Fibroblast of lung (primary cell): ENCODE measurements around the gene GPC6. TPM values are rescaled to one million over a fixed set of nuclear protein-coding genes. Genes with fewer than 3 reads are reported as not detected.

Experiments
- DNase-seq, 2 donors: peaks; one replicate each; pipeline versions ENCODE4 v3.0.0 to v3.0.0-alpha.2; 2010; ENCODE audit warnings: low read depth in 2 of 2
- H2AFZ ChIP-seq: 2 replicates; pipeline ENCODE4 v1.5.1; 2012; ENCODE audit warnings: low read length, control low read depth, inconsistent platforms
- H3K27ac ChIP-seq: 2 replicates; pipeline ENCODE4 v1.5.1; 2011; ENCODE audit warnings: low read length, control low read depth; ENCODE audit not compliant: insufficient read depth
- H3K27me3 ChIP-seq: 2 replicates; pipeline ENCODE4 v1.5.1; 2011; ENCODE audit warnings: mild to moderate bottlenecking, low read length; ENCODE audit not compliant: control insufficient read depth, insufficient read depth
- H3K36me3 ChIP-seq: 2 replicates; pipeline ENCODE4 v1.5.1; 2011; ENCODE audit warnings: low read length; ENCODE audit not compliant: control insufficient read depth, insufficient read depth
- H3K4me1 ChIP-seq: 2 replicates; pipeline ENCODE4 v1.5.1; 2011; ENCODE audit warnings: low read length; ENCODE audit not compliant: control insufficient read depth, insufficient read depth; ENCODE audit errors: extremely low read depth
- H3K4me2 ChIP-seq: 2 replicates; pipeline ENCODE4 v1.5.1; 2011; ENCODE audit warnings: low read length, control low read depth; ENCODE audit not compliant: insufficient read depth; ENCODE audit errors: extremely low read depth
- H3K4me3 ChIP-seq, 4 experiments: fragments of 200-600 bp in 1 of 4; sonication (generic) in 1 of 4; replicated peaks in 1 of 4; 2 replicates each; pipeline ENCODE4 v1.5.1; 2011 to 2016; ENCODE audit warnings: low read length in 4 of 4, low read depth in 3 of 4, mild to moderate bottlenecking in 3 of 4, control low read depth in 2 of 4, inconsistent platforms in 1 of 4, mixed read lengths in 1 of 4; ENCODE audit not compliant: insufficient read depth in 1 of 4; ENCODE audit errors: control extremely low read depth in 1 of 4
- H3K79me2 ChIP-seq: 2 replicates; pipeline ENCODE4 v1.5.1; 2012; ENCODE audit warnings: mild to moderate bottlenecking, low read length, inconsistent platforms; ENCODE audit not compliant: control insufficient read depth, insufficient read depth
- H3K9ac ChIP-seq: 2 replicates; pipeline ENCODE4 v1.5.1; 2011; ENCODE audit warnings: mild to moderate bottlenecking, low read length, control low read depth; ENCODE audit not compliant: insufficient read depth
- H3K9me3 ChIP-seq: 2 replicates; pipeline ENCODE4 v1.5.1; 2012; ENCODE audit warnings: low read depth, low read length; ENCODE audit not compliant: control insufficient read depth, insufficient read depth
- H4K20me1 ChIP-seq: 2 replicates; pipeline ENCODE4 v1.5.1; 2011; ENCODE audit warnings: low read length; ENCODE audit not compliant: control insufficient read depth, insufficient read depth; ENCODE audit errors: extremely low read depth
- EZH2 ChIP-seq: IDR thresholded peaks from 2 replicates; pipeline ENCODE4 v1.5.1; 2012; ENCODE audit warnings: low read length, control low read depth, mild to moderate bottlenecking; ENCODE audit errors: missing control alignments
- polyA plus RNA-seq, 2 donors: library from polyadenylated mRNA; depleted of rRNA in 1 of 2; stranded (reverse) in 1 of 2; unstranded in 1 of 2; fragments of >200 nt; gene quantifications; 2 replicates each; pipeline ENCODE4 v1.2.1, GENCODE V29; 2011 to 2012; ENCODE audit warnings: missing spikeins in 1 of 2
- total RNA-seq: library from RNA; depleted of rRNA; stranded (reverse); fragments of >200 nt; gene quantifications from 2 replicates; pipeline ENCODE4 v1.2.1, GENCODE V29; 2014
- TF ChIP-seq, protein P1 (sequence below), 2 donors: IDR thresholded peaks in 1 of 2; conservative IDR thresholded peaks in 1 of 2; 1 replicate in 1 of 2; 2 replicates in 1 of 2; pipeline ENCODE4 v1.5.1; 2011 to 2012; ENCODE audit warnings: low read length in 2 of 2, control low read depth in 1 of 2, inconsistent platforms in 1 of 2, low read depth in 1 of 2, mild to moderate bottlenecking in 1 of 2

Gene GPC6
- total and polyA plus RNA-seq, 2 donors (not counting 1 experiment from before 2014, with no cell fraction given) = 11.2 to 33.7 TPM

DNA sequence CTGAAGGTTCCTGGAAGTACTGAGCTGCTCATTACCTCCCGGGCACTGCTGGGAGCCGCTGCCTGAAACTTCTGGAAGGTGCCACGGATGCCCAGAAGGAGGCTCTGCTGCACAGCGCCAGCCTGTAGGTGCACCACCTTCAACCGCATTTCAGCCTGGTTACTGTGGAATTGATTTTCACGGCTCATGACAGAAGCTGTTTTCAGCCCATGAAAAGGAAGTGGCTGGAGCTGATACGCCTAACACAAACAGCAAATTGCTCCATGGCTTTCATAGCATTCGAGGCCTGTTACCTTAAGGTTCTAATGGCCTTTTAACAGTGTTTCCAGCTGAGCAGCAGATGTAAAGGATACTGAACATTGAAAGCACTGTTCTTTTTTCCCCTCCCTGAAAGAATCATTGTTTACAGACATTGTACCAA lies 22.0 kb downstream of the GPC6 start:
- Histone ChIP-seq H3K4me2 (no peak overlapping the region), H4K20me1 (no peaks in the 10 kb centered on the region), H3K4me1 (no peaks in the 10 kb centered on the region), H3K4me3 (no peak overlapping the region), H3K9me3 (no peaks in the 10 kb centered on the region), H3K27ac (no peak overlapping the region), H3K36me3 (no peaks in the 10 kb centered on the region), H3K27me3 (no peaks in the 10 kb centered on the region), H3K9ac (no peak overlapping the region), H3K79me2 (peaks cover 3% of the 10 kb centered on the region), H2AFZ (no peak overlapping the region)
- TF ChIP-seq, protein P1, sequence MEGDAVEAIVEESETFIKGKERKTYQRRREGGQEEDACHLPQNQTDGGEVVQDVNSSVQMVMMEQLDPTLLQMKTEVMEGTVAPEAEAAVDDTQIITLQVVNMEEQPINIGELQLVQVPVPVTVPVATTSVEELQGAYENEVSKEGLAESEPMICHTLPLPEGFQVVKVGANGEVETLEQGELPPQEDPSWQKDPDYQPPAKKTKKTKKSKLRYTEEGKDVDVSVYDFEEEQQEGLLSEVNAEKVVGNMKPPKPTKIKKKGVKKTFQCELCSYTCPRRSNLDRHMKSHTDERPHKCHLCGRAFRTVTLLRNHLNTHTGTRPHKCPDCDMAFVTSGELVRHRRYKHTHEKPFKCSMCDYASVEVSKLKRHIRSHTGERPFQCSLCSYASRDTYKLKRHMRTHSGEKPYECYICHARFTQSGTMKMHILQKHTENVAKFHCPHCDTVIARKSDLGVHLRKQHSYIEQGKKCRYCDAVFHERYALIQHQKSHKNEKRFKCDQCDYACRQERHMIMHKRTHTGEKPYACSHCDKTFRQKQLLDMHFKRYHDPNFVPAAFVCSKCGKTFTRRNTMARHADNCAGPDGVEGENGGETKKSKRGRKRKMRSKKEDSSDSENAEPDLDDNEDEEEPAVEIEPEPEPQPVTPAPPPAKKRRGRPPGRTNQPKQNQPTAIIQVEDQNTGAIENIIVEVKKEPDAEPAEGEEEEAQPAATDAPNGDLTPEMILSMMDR (conservative IDR thresholded peaks at IDR 0.05 in 1 of 2, IDR thresholded peaks at IDR 0.05 in 1 of 2; ENCODE audit: low read depth in 1 of 2, low read length in 2 of 2) = peak; percentile 6 to 21
- TF ChIP-seq EZH2 = no peak
- DNase-seq = peak in 1 of 2 donors; percentile 79

DNA sequence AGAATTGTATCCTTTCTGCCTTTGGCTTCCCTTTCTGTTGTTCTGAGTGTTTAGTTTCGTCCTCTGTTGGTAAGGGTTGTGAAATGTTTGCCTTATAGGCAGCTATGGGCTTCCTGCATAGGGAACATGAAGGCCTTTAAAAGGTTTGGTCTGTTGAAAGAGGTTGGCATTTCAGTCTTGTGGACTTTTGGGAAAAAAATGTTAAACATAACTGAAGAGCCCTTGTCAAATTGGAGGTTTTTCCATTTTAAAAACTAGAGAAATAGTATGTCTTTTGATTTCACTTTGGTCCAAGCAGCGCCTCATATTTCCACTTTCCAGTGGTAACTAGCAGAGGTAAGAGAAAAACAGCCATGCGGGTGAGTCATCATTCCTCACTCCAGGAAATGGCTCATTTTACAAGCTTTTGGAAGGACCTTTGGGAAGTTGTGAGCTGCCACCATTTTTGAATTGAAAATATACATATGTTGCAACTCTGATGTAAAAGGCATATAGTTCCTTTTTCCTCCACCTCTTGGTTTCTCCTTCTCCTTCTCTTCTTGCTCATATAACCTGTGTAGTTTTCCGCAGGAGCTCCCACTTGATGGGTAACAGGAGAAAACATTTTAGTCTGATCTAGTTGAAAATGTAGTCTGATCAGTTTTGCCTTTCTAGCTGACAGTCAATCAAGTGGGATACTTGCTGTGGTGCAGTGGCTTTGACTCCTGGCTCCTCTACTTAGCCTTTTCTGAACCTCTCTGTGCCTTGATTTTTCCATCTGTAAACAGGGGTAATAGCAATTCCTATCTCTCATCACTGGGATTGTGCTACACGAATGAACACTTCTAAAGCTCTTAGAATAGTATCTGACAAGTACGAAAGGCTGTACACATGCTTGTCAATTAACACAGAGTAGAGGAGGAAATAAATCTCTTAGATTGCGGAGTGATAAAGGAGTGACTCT lies 23.0 kb downstream of the GPC6 start:
- Histone ChIP-seq H4K20me1 (no peaks in the 10 kb centered on the region), H3K4me1 (no peaks in the 10 kb centered on the region), H3K27me3 (no peaks in the 10 kb centered on the region), H2AFZ (peak overlapping the region; percentile 29), H3K9me3 (no peaks in the 10 kb centered on the region), H3K4me2 (peak overlapping the region; percentile 25), H3K79me2 (peaks cover 3% of the 10 kb centered on the region), H3K27ac (peak overlapping the region; percentile 54), H3K36me3 (no peaks in the 10 kb centered on the region), H3K4me3 (no peak overlapping the region), H3K9ac (no peak overlapping the region)
- DNase-seq = peak; percentile 91 to 93
- TF ChIP-seq, protein P1 (conservative IDR thresholded peaks at IDR 0.05 in 1 of 2, IDR thresholded peaks at IDR 0.05 in 1 of 2; ENCODE audit: low read depth in 1 of 2, low read length in 2 of 2) = no peak
- TF ChIP-seq EZH2 = no peak

DNA sequence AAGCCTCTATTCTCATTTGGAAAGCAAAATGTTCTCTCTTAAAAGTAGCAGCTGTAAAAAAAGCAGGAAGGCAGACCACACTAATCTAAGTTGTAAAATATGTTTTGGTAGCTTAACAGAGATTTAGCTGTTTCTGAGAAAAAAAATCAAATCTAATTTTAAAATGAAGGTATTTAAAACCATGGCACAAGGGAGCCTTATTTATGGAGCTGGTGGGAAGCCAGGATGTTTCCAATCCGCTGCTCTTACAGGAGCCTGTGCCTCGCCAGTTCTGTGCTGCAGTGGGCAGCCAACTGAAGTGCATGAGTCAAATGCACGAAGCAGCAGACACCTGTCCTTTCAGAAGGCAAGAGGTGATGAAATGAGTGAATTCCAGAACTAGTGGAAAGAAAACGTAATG lies 28.2 kb downstream of the GPC6 start:
- H3K9me3 ChIP-seq = no peaks in the 10 kb centered on the region
- no peaks in the 10 kb centered on the region for H3K36me3 ChIP-seq

More for the DNA sequence above, 28.2 kb downstream of the GPC6 start:
- peak in 1 of 2 donors; percentile 71 for DNase-seq
- Histone ChIP-seq H3K4me3 (no peak overlapping the region), H3K27ac (no peak overlapping the region), H3K9ac (no peak overlapping the region), H3K4me2 (no peak overlapping the region), H3K4me1 (no peaks in the 10 kb centered on the region), H2AFZ (no peak overlapping the region), H3K79me2 (no peaks in the 10 kb centered on the region), H4K20me1 (no peaks in the 10 kb centered on the region), H3K27me3 (no peaks in the 10 kb centered on the region)
- TF ChIP-seq, protein P1 (conservative IDR thresholded peaks at IDR 0.05 in 1 of 2, IDR thresholded peaks at IDR 0.05 in 1 of 2; ENCODE audit: low read depth in 1 of 2, low read length in 2 of 2) = no peak
- no peak for TF ChIP-seq EZH2
